ENCODE data around the gene KLHDC7A.

The KLHDC7A gene

GRCh38 chr1:18473195-18473815, 7.4 kb upstream of the KLHDC7A start:
- in situ Hi-C loops (cut with HindIII; ENCODE audit: low sequenced_read_pairs) = no loop called here
- TF ChIP-seq CTCF (IDR thresholded peaks at IDR 0.05; ENCODE audit: low read depth, low read length) = no peak
- H3K4me3 ChIP-seq (ENCODE audit: low read depth, low read length) = no peak overlapping the region
- no peak for DNase-seq (ENCODE audit: low read depth, low spot score)

- TF ChIP-seq CTCF (IDR thresholded peaks at IDR 0.05; ENCODE audit: low read depth, low read length) = no peak
- no peak overlapping the region for H3K4me3 ChIP-seq (ENCODE audit: low read depth, low read length)
- no peak for DNase-seq (ENCODE audit: low read depth, low spot score)
- in situ Hi-C loops (cut with HindIII; ENCODE audit: low sequenced_read_pairs) = no loop called here
These were observed 6.1 kb upstream of the KLHDC7A start for GRCh38 chr1:18474559-18475175.

GRCh38 chr1:18475234-18475905, 5.4 kb upstream of the KLHDC7A start:
- no peak for DNase-seq (ENCODE audit: low read depth, low spot score)
- no peak for TF ChIP-seq CTCF (IDR thresholded peaks at IDR 0.05; ENCODE audit: low read depth, low read length)
- in situ Hi-C loops (cut with HindIII; ENCODE audit: low sequenced_read_pairs) = no loop called here
- no peak overlapping the region for H3K4me3 ChIP-seq (ENCODE audit: low read depth, low read length)

GRCh38 chr1:18479454-18479853, 1.3 kb upstream of the KLHDC7A start:
- TF ChIP-seq CTCF (IDR thresholded peaks at IDR 0.05; ENCODE audit: low read depth, low read length) = no peak
- no peak for DNase-seq (ENCODE audit: low read depth, low spot score)
- H3K4me3 ChIP-seq (ENCODE audit: low read depth, low read length) = no peak overlapping the region
- in situ Hi-C loops (cut with HindIII; ENCODE audit: low sequenced_read_pairs) = no loop called here

GRCh38 chr1:18481190-18481920, 625 bp downstream of the KLHDC7A start:
- DNase-seq (ENCODE audit: low read depth, low spot score) = no peak
- no peak for TF ChIP-seq CTCF (IDR thresholded peaks at IDR 0.05; ENCODE audit: low read depth, low read length)
- H3K4me3 ChIP-seq (ENCODE audit: low read depth, low read length) = no peak overlapping the region
- in situ Hi-C loops (cut with HindIII; ENCODE audit: low sequenced_read_pairs) = no loop called here

- DNase-seq (ENCODE audit: low read depth, low spot score) = no peak
- H3K4me3 ChIP-seq (ENCODE audit: low read depth, low read length) = no peak overlapping the region
- TF ChIP-seq CTCF (IDR thresholded peaks at IDR 0.05; ENCODE audit: low read depth, low read length) = no peak
- in situ Hi-C loops (cut with HindIII; ENCODE audit: low sequenced_read_pairs) = no loop called here
These were observed 1.4 kb downstream of the KLHDC7A start for GRCh38 chr1:18481921-18482701.

All from astrocyte of the spinal cord (primary cell).